Coronary artery (tissue), 2 donors: Measurements from ENCODE around the gene C1orf53.

Source experiments
- DNase-seq: peaks from one replicate; pipeline ENCODE4 v3.0.0-alpha.2; 2017; ENCODE audit warnings: low spot score
- H3K27ac ChIP-seq, 2 donors: fragments of 200-600 bp; sonication (generic); one replicate each; pipeline ENCODE4 v1.5.1; 2016 to 2019
- H3K4me3 ChIP-seq: fragments of 200-600 bp; sonication (generic); 2 replicates; pipeline ENCODE4 v1.5.1; 2016; ENCODE audit warnings: mild to moderate bottlenecking, moderate library complexity
- TF ChIP-seq, protein P1 (sequence below): fragments of 200-600 bp; sonication (generic); IDR thresholded peaks from one replicate; pipeline ENCODE4 v1.5.1; 2019; ENCODE audit warnings: antibody characterized with exemption

Gene C1orf53

DNA sequence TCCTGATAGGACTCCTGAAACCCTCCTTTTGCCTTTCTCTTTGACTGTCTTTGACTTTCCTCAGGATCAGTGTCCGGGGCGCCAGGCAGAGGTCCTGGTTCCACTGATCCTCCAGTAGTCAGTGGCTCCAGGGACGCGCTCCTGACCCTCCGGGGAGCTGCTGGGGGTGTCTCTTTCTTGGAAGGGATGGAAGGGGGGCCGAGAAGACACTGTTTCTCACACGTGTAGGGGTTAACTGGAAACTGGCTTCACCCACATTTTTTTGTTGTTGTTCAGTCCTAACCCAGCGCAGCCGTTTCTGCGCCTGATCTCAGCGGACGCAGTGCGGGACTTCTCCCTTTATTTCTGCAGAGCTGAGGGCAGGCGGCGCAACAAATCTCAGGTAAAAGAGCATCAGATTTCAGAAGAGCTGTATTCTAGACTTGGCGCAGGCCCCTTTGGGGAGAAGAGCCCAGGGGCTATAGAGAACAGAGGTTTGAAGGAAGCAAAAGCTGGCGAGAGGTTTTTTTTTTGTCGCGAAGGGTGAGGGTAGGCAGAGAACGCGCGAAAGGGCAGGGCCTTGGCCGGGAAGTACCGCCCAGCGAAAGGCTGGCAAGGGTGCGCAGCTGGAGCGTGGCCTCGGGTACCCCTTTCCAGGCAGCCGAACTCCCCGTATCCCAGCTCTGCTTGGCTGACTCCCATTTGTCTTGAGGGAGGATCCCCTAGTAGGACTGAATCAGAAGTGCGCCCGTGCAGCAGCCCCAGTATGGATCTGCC lies 10.5 kb downstream of the C1orf53 start:
- no peak for DNase-seq
- H3K4me3 ChIP-seq = peak overlapping the region; percentile 66
- no peak overlapping the region for H3K27ac ChIP-seq
- TF ChIP-seq, protein P1, sequence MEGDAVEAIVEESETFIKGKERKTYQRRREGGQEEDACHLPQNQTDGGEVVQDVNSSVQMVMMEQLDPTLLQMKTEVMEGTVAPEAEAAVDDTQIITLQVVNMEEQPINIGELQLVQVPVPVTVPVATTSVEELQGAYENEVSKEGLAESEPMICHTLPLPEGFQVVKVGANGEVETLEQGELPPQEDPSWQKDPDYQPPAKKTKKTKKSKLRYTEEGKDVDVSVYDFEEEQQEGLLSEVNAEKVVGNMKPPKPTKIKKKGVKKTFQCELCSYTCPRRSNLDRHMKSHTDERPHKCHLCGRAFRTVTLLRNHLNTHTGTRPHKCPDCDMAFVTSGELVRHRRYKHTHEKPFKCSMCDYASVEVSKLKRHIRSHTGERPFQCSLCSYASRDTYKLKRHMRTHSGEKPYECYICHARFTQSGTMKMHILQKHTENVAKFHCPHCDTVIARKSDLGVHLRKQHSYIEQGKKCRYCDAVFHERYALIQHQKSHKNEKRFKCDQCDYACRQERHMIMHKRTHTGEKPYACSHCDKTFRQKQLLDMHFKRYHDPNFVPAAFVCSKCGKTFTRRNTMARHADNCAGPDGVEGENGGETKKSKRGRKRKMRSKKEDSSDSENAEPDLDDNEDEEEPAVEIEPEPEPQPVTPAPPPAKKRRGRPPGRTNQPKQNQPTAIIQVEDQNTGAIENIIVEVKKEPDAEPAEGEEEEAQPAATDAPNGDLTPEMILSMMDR = no peak

DNA sequence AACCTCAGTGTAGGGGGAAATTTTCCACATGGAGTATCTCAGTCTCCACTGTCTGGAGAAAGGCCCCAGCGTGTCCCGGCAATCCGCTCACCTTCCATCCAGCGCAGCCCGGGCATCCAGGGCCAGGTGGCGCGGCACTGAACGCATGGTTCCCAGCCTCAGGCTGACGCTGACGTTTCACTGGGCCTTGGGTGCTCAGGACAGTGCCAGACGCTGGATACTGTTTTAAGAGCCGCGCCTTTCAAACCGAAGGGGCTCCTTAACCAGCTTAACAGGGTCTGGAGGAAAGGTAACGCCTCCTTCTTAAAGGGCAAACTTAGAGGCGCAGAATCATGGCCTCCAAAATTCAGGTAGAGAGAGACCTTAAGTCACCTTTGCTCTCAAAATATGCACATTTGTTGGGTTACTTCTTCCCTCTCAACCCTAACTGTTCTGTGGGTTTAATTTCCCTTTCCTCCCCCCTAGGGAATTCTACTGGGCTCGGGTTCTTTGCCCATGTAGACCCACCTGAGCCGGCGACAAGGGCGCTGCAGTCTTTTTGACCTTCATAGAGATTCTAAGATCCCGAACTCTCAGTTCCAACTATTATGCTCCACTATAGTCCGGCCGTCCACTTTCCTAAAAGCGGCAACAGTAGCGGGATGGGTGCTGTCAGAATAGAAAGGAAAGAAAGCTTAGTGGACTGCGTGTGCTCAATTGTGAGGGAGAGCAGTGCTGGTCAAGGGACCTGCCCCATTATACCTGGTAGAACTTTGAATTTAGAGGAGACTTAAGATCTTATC lies 11.3 kb downstream of the C1orf53 start:
- H3K27ac ChIP-seq = no peak overlapping the region
- peak overlapping the region; percentile 66 for H3K4me3 ChIP-seq
- no peak for DNase-seq
- TF ChIP-seq, protein P1 = no peak

DNA sequence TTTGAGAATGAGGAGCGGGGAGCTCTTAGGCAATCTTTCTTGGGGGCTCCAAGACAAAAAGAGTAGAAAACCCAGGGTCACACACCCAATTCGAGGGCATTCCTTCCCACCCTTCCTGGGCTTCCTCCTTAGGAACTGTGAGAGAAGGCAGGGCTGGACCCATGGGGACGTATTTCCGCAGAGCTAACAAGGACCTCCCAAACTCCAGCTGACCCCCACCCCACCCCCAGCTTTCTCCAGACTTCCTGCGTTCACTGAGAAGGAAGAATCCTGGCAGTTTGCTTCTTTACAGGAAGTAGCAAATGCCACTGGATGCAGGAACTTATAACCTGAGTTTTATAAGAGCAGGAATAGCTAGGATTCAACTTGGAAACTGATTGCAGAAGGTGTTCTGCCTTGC lies 12.1 kb downstream of the C1orf53 start:
- Histone ChIP-seq H3K27ac (no peak overlapping the region), H3K4me3 (no peak overlapping the region)
- DNase-seq = no peak
- TF ChIP-seq, protein P1 = no peak

DNA sequence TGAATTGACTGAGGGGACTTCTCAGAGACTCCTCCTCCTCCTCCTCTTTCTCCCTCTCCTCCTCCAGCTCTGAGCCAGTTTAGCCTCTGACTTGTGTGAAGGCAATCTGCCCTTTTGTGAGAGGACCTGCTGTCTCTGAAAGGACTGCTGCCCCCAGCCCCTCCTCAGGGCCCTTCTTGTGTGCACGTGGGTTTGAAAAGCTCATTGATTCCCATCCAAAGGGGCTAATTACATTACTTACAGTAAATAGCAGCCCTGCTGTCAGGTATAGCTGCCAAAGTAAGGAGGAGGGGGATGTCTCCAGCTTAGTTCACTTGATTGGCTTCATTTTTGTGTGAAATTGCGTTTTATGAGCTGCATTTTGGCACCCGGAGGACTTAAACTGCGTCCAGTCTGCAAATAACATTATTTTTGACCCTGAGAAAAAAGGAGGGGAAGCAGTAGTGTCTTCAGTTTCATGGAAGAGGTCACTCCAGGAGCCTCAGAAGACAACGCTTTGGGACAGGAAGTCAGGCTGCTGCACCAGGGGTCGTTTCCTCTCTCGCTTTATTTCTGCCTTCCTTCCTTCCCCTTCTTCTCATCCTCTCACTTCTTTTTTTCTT lies 12.9 kb downstream of the C1orf53 start:
- Histone ChIP-seq H3K27ac (no peak overlapping the region), H3K4me3 (peak overlapping the region; percentile 71)
- TF ChIP-seq, protein P1 = no peak
- no peak for DNase-seq

DNA sequence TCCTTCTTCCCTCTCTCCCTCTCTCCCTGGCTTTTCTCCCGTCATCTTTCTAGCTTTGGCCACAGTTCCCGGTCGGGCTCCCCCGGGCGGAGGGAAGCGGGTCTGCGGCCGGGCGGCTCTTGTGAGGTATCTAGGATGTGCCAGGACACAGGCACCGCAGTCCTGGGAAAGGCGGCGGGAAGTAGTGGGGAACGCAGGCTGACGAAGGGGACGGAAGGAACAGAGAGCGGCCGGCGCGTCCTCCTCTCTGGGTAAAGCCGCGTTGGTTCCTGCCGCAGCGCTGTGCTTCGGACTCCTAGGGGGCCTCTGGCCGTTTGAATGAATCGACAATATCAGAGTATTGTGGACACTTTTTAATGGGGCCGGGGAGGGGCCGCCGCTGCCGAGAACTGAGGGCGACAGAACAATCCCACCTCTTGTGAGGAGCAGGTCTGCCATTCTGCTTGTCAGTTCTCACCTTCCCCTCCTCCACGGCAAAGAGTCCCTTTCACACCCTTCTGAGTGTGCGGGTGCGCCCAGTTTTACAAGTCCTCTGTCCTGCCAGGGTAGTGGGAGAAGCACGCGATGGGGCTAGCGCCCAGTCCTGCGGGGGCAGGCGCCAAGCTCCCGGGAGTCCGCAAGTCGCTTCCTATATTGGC lies 13.6 kb downstream of the C1orf53 start:
- Histone ChIP-seq H3K27ac (peak overlapping the region in 1 of 2 donors; percentile 0), H3K4me3 (peak overlapping the region; percentile 71)
- TF ChIP-seq, protein P1 = no peak
- DNase-seq = no peak

DNA sequence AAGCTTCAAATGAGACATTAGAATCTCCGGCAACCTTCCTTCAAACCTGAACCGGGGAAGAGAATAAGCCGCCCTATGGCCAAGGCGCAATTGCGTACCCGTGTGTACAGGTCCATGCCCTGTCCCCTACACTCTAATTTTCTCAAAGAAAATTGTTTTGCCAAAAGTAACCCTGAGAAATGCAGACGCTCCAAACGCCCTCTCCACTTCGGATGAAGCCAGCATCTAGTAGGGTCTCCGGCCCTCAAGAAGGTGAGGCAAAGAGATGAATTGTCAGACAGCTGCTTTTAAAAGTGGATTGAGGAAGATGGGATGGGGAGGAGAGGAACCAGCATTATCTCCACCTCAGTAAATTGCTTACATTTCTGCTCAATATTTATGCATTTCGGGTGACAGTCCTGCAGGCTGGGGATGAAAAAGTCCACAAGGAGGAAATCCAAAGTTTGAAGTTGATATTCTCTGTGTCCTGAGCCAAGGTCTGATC lies 14.1 kb downstream of the C1orf53 start:
- TF ChIP-seq, protein P1 = no peak
- no peak for DNase-seq
- H3K4me3 ChIP-seq = peak overlapping the region; percentile 71
- H3K27ac ChIP-seq = peak overlapping the region in 1 of 2 donors; percentile 0
